HepG2 (cell line): ENCODE measurements around the gene ODAD4. TPM values are rescaled to one million over a fixed set of nuclear protein-coding genes. Genes with fewer than 3 reads are reported as not detected.

Experiments
- DMAP1 ChIP-seq: IDR thresholded peaks from 2 replicates; pipeline ENCODE4 v1.6.1; 2016
- HMG20B ChIP-seq: conservative IDR thresholded peaks from 2 replicates; pipeline ENCODE4 v1.6.1; 2016; ENCODE audit warnings: missing genetic modification reagents, missing compliant biosample characterization
- KDM1A ChIP-seq: IDR thresholded peaks from 2 replicates; pipeline ENCODE4 v1.6.1; 2016; ENCODE audit warnings: missing compliant biosample characterization
- KLF15 ChIP-seq: sonication (generic); formaldehyde crosslinking; IDR thresholded peaks from 2 replicates; pipeline ENCODE4 v1.8.1; 2023; ENCODE audit warnings: borderline replicate concordance, mild to moderate bottlenecking, inconsistent platforms, missing genetic modification reagents, mixed read lengths
- MAZ ChIP-seq, 2 experiments: sonication (generic) in 1 of 2; formaldehyde crosslinking in 1 of 2; IDR thresholded peaks; 2 replicates each; pipeline versions ENCODE4 v1.5.0 to v1.6.1; 2012 to 2020; ENCODE audit warnings: low read depth in 2 of 2, mild to moderate bottlenecking in 2 of 2, borderline replicate concordance in 1 of 2, improper control_type of control experiment in 1 of 2, low read length in 1 of 2, missing genetic modification reagents in 1 of 2, moderate library complexity in 1 of 2
- POGZ ChIP-seq: sonication (generic); formaldehyde crosslinking; IDR thresholded peaks from 2 replicates; pipeline ENCODE4 v1.4.0; 2020; ENCODE audit warnings: mild to moderate bottlenecking, missing genetic modification reagents
- PTBP1 ChIP-seq: fragments of 200-400 bp; formaldehyde crosslinking; IDR thresholded peaks from 2 replicates; pipeline ENCODE4 v1.6.1; 2018; ENCODE audit warnings: low read length, low read depth; ENCODE audit not compliant: poor library complexity, severe bottlenecking
- ZFX ChIP-seq: sonication (generic); formaldehyde crosslinking; IDR thresholded peaks from 2 replicates; pipeline ENCODE4 v1.4.0; 2020; ENCODE audit warnings: mild to moderate bottlenecking, low read depth, missing genetic modification reagents, moderate library complexity
- ZNF446 ChIP-seq: sonication (generic); formaldehyde crosslinking; IDR thresholded peaks from 2 replicates; pipeline ENCODE4 v1.5.0; 2020; ENCODE audit warnings: mild to moderate bottlenecking, missing genetic modification reagents
- polyA plus RNA-seq, 8 experiments: library from polyadenylated mRNA; depleted of rRNA in 3 of 8; stranded (reverse) in 7 of 8; unstranded in 1 of 8; fragments of >200 nt; fragmentation: Illumina TruSeq in 4 of 8; extraction: Trizol in 4 of 8; gene quantifications; 2 replicates each; pipeline versions ENCODE4 v1.2.1 to v1.2.3, GENCODE V29; 2011 to 2016; ENCODE audit warnings: low read depth in 4 of 8, missing spikeins in 1 of 8, mixed read lengths in 1 of 8; ENCODE audit not compliant: insufficient read depth in 1 of 8
- total RNA-seq, 5 experiments: library from RNA; depleted of rRNA; stranded (reverse); fragments of >200 nt; fragmentation: Illumina TruSeq; extraction: Trizol; gene quantifications; 2 replicates each; pipeline ENCODE4 v1.2.3, GENCODE V29; 2016; ENCODE audit warnings: low read depth in 1 of 5
- TF ChIP-seq, protein P1 (sequence below): sonication (generic); formaldehyde crosslinking; conservative IDR thresholded peaks from 2 replicates; pipeline ENCODE4 v1.8.1; 2023; ENCODE audit warnings: missing genetic modification reagents
- TF ChIP-seq, protein P2 (sequence below): sonication (generic); formaldehyde crosslinking; IDR thresholded peaks from 2 replicates; pipeline ENCODE4 v1.4.0; 2020; ENCODE audit warnings: missing genetic modification reagents
- TF ChIP-seq, protein P3 (sequence below): sonication (generic); formaldehyde crosslinking; IDR thresholded peaks from 2 replicates; pipeline ENCODE4 v1.4.0; 2020; ENCODE audit warnings: missing genetic modification reagents, borderline replicate concordance
- TF ChIP-seq, protein P4 (sequence below): sonication (generic); formaldehyde crosslinking; IDR thresholded peaks from 2 replicates; pipeline ENCODE4 v1.4.0; 2020; ENCODE audit warnings: missing genetic modification reagents, borderline replicate concordance
- TF ChIP-seq, protein P5 (sequence below): IDR thresholded peaks from 2 replicates; pipeline ENCODE4 v1.6.1; 2012; ENCODE audit warnings: inconsistent platforms
- TF ChIP-seq, protein P6 (sequence below): sonication (generic); formaldehyde crosslinking; IDR thresholded peaks from 2 replicates; pipeline ENCODE4 v1.5.0; 2020; ENCODE audit warnings: mild to moderate bottlenecking, missing genetic modification reagents, borderline replicate concordance

Gene ODAD4
- total and polyA plus RNA-seq, 2 of the 13 experiments (the other 11 are each of a cell fraction or from before 2014, with no cell fraction given), result 0.48 to 0.53 TPM

DNA sequence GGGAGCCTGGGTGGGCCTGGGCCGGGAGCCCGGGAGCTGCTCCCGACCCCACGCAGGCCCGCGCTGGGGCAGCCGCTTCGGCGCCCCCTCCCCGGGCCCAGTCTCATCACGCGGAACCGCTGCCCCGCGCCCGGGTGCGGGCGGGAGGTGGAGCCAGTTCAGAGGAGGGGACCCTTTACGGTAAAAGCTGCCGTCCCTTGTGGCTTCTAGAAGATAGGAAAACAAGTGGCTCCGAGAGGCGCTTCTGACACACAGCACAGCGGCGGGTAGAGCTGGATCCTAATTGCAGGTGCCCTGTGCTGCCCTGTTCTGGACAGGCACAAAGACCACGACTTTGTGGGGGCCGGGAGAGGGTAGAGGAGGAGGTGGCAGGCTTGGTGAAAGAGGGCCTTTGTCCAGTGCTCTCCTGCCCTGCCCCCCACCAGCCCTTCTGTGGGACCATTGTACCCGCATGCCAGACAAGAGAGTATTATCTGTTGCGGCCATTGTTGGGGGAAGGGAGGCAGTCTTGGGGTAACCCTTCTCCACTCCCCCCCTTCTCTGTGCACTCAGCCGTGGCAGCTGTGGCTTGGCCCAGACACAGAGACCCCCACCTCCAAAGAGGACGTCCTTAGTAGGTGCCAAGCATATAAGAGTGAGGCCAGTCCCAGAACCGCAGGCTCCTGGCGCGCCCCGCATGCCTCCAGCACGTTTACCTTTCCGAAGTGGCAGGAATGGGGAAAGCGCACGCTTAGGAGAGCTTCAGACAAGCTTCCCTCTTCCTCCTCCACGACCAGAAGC is 36.9 kb downstream of the ODAD4 start (continued):
- TF ChIP-seq, protein P1, sequence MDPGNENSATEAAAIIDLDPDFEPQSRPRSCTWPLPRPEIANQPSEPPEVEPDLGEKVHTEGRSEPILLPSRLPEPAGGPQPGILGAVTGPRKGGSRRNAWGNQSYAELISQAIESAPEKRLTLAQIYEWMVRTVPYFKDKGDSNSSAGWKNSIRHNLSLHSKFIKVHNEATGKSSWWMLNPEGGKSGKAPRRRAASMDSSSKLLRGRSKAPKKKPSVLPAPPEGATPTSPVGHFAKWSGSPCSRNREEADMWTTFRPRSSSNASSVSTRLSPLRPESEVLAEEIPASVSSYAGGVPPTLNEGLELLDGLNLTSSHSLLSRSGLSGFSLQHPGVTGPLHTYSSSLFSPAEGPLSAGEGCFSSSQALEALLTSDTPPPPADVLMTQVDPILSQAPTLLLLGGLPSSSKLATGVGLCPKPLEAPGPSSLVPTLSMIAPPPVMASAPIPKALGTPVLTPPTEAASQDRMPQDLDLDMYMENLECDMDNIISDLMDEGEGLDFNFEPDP (CRISPR knock-in tag), result 0 out of 2 replicates have a peak, but pooled peaks have one; percentile 6
- TF ChIP-seq, protein P2, sequence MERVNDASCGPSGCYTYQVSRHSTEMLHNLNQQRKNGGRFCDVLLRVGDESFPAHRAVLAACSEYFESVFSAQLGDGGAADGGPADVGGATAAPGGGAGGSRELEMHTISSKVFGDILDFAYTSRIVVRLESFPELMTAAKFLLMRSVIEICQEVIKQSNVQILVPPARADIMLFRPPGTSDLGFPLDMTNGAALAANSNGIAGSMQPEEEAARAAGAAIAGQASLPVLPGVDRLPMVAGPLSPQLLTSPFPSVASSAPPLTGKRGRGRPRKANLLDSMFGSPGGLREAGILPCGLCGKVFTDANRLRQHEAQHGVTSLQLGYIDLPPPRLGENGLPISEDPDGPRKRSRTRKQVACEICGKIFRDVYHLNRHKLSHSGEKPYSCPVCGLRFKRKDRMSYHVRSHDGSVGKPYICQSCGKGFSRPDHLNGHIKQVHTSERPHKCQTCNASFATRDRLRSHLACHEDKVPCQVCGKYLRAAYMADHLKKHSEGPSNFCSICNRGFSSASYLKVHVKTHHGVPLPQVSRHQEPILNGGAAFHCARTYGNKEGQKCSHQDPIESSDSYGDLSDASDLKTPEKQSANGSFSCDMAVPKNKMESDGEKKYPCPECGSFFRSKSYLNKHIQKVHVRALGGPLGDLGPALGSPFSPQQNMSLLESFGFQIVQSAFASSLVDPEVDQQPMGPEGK (CRISPR knock-in tag), result peak; percentile 84
- TF ChIP-seq KDM1A (CRISPR knock-in tag) (peak; percentile 69; the same call in 1 of the 2 replicates), DMAP1 (peak; percentile 67; the same call in 1 of the 2 replicates), MAZ (IDR thresholded peaks at IDR 0.05; ENCODE audit: borderline replicate concordance, low read depth, low read length) (peak; percentile 53; the same call in 1 of the 2 replicates), MAZ (CRISPR knock-in tag; IDR thresholded peaks at IDR 0.05; ENCODE audit: low read depth) (0 out of 2 replicates have a peak, but pooled peaks have one; percentile 9), HMG20B (CRISPR knock-in tag) (peak; percentile 43), PTBP1 (peak; percentile 58), KLF15 (0 out of 2 replicates have a peak, but pooled peaks have one; percentile 34), POGZ (0 out of 2 replicates have a peak, but pooled peaks have one; percentile 30), ZFX (CRISPR knock-in tag) (peak; percentile 11), ZNF446 (peak; percentile 80; the same call in 1 of the 2 replicates)
- TF ChIP-seq, protein P3, sequence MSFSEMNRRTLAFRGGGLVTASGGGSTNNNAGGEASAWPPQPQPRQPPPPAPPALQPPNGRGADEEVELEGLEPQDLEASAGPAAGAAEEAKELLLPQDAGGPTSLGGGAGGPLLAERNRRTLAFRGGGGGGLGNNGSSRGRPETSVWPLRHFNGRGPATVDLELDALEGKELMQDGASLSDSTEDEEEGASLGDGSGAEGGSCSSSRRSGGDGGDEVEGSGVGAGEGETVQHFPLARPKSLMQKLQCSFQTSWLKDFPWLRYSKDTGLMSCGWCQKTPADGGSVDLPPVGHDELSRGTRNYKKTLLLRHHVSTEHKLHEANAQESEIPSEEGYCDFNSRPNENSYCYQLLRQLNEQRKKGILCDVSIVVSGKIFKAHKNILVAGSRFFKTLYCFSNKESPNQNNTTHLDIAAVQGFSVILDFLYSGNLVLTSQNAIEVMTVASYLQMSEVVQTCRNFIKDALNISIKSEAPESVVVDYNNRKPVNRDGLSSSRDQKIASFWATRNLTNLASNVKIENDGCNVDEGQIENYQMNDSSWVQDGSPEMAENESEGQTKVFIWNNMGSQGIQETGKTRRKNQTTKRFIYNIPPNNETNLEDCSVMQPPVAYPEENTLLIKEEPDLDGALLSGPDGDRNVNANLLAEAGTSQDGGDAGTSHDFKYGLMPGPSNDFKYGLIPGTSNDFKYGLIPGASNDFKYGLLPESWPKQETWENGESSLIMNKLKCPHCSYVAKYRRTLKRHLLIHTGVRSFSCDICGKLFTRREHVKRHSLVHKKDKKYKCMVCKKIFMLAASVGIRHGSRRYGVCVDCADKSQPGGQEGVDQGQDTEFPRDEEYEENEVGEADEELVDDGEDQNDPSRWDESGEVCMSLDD (CRISPR knock-in tag), result peak; percentile 63; the same call in 1 of the 2 replicates
- TF ChIP-seq, protein P4, sequence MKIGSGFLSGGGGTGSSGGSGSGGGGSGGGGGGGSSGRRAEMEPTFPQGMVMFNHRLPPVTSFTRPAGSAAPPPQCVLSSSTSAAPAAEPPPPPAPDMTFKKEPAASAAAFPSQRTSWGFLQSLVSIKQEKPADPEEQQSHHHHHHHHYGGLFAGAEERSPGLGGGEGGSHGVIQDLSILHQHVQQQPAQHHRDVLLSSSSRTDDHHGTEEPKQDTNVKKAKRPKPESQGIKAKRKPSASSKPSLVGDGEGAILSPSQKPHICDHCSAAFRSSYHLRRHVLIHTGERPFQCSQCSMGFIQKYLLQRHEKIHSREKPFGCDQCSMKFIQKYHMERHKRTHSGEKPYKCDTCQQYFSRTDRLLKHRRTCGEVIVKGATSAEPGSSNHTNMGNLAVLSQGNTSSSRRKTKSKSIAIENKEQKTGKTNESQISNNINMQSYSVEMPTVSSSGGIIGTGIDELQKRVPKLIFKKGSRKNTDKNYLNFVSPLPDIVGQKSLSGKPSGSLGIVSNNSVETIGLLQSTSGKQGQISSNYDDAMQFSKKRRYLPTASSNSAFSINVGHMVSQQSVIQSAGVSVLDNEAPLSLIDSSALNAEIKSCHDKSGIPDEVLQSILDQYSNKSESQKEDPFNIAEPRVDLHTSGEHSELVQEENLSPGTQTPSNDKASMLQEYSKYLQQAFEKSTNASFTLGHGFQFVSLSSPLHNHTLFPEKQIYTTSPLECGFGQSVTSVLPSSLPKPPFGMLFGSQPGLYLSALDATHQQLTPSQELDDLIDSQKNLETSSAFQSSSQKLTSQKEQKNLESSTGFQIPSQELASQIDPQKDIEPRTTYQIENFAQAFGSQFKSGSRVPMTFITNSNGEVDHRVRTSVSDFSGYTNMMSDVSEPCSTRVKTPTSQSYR (CRISPR knock-in tag), result peak; percentile 99
- TF ChIP-seq, protein P5, sequence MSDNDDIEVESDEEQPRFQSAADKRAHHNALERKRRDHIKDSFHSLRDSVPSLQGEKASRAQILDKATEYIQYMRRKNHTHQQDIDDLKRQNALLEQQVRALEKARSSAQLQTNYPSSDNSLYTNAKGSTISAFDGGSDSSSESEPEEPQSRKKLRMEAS, result peak; percentile 20
- TF ChIP-seq, protein P6, sequence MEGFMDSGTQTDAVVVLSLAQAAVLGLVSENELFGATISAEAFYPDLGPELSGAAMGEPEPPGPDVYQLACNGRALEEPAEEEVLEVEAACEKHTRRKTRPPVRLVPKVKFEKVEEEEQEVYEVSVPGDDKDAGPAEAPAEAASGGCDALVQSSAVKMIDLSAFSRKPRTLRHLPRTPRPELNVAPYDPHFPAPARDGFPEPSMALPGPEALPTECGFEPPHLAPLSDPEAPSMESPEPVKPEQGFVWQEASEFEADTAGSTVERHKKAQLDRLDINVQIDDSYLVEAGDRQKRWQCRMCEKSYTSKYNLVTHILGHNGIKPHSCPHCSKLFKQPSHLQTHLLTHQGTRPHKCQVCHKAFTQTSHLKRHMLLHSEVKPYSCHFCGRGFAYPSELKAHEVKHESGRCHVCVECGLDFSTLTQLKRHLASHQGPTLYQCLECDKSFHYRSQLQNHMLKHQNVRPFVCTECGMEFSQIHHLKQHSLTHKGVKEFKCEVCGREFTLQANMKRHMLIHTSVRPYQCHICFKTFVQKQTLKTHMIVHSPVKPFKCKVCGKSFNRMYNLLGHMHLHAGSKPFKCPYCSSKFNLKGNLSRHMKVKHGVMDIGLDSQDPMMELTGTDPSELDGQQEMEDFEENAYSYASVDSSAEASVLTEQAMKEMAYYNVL (CRISPR knock-in tag), result 0 out of 2 replicates have a peak, but pooled peaks have one; percentile 28
